Central memory CD8-positive, alpha-beta T cell (primary cell): ENCODE results near the gene ATP6V0E2.

ENCODE experiments used
- ATAC-seq: fragments of 150-1000 bp; cut with Tn5 transposase; replicated peaks from 2 replicates; pipeline ENCODE4 v1.10.0; 2022; ENCODE audit warnings: mild to moderate bottlenecking, moderate FRiP score, moderate number of reproducible peaks; ENCODE audit not compliant: poor library complexity, severe bottlenecking; ENCODE audit errors: extremely low read depth
- DNase-seq, 2 donors: peaks; one replicate each; pipeline ENCODE4 v3.0.0; 2021; ENCODE audit warnings: low spot score in 2 of 2
- H3K27ac Mint-ChIP-seq: one replicate; pipeline ENCODE4 v1.8.0; 2022; ENCODE audit warnings: low read depth, mild to moderate bottlenecking, moderate library complexity, mixed read lengths
- H3K27me3 Mint-ChIP-seq: one replicate; pipeline ENCODE4 v1.8.0; 2022; ENCODE audit warnings: mixed read lengths
- H3K36me3 Mint-ChIP-seq: one replicate; pipeline ENCODE4 v1.8.0; 2022; ENCODE audit warnings: mild to moderate bottlenecking, moderate library complexity, mixed read lengths; ENCODE audit not compliant: insufficient read depth
- H3K4me1 Mint-ChIP-seq: one replicate; pipeline ENCODE4 v1.8.0; 2022; ENCODE audit warnings: mixed read lengths
- H3K4me3 Mint-ChIP-seq: one replicate; pipeline ENCODE4 v1.8.0; 2022; ENCODE audit warnings: mild to moderate bottlenecking, moderate library complexity, mixed read lengths
- H3K9me3 Mint-ChIP-seq: one replicate; pipeline ENCODE4 v1.8.0; 2022; ENCODE audit warnings: mixed read lengths

Gene ATP6V0E2

DNA sequence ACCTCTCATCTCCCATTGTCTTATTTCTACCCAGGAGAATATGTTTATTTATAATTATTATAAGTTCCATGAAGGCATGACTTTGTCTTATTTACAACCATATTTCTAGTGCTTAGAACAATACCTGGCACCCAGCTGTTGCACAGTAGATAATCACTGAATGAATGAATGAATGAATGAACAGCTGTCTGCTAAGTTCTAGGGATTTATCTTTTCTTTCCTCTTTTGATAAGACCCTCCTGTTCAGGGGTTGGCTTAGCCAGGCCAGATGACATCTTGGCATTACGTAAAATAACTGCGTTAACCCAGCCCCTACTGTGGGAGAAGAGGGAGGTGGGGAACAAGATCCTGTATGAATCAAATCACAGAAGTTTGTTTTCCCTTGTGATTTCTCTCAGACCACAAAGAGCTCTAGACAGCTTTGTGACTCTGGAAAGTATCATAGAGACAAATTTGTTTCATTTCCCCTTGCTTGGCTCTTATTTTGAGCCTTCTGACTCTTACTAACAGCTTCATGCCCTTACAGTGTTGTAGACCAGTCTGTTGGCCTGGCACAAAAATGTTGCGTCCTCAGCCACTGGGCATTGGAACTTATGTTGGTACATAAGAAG lies 27.2 kb upstream of the ATP6V0E2 start:
- H3K9me3 Mint-ChIP-seq = no peaks in the 10 kb centered on the region
- DNase-seq (no peak), ATAC-seq (no peak)
- H3K4me1 Mint-ChIP-seq = peaks cover 26% of the 10 kb centered on the region
- no peaks in the 10 kb centered on the region for H3K27me3 Mint-ChIP-seq
- H3K4me3 Mint-ChIP-seq = no peak overlapping the region
- peaks cover 12% of the 10 kb centered on the region for H3K36me3 Mint-ChIP-seq
- no peak overlapping the region for H3K27ac Mint-ChIP-seq

DNA sequence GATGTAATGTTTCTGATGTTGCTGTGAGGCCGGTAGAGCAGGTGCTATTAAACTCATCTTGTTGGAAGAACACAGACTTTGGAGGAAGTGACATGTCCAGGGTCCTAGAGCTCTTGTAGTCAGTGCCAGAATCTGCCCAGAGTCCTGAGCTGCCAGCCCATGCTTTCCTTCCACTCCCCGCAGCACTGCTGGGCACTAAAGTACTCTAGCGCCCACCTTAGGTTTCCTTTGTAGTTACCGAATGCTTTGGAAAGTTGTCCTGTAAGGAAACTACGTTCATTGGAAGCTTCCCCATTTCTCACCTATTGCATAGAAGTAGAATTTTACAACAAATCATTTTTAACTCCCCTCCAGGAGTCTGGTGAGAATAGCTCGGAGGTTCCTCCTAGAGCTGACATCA lies 24.6 kb upstream of the ATP6V0E2 start:
- ATAC-seq = no peak

DNA sequence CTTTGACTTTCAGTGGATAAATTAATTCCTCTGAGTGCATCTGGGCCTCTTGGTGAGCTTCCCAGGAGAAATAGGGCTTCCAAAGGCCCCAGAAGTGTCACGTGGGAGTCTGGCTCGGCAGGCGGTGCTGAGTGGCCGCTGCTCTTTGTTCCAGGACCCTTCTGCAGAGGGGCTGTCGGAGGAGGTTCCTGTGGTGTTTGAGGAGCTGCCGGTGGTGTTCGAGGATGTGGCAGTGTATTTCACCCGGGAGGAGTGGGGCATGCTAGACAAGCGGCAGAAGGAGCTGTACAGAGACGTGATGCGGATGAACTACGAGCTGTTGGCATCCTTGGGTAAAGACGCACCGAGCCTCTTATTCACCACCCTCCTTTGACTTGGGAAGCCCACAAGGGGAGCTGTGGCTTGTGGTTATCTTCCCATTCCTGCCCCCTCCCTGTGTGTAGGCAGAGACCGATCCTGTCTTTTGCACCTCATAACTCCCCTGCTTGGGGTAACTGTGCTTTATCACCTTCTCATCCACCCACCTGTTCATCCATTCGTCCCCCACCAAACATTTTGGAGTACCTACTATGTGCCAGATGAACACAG lies 23.7 kb upstream of the ATP6V0E2 start:
- H3K4me1 Mint-ChIP-seq = peaks cover 18% of the 10 kb centered on the region
- no peaks in the 10 kb centered on the region for H3K27me3 Mint-ChIP-seq
- no peak overlapping the region for H3K27ac Mint-ChIP-seq
- H3K9me3 Mint-ChIP-seq = no peaks in the 10 kb centered on the region
- DNase-seq (no peak), ATAC-seq (no peak)
- H3K36me3 Mint-ChIP-seq = peaks cover 22% of the 10 kb centered on the region
- H3K4me3 Mint-ChIP-seq = no peak overlapping the region

More for the DNA sequence above, 24.6 kb upstream of the ATP6V0E2 start:
- DNase-seq = no peak
- Mint-ChIP-seq H3K9me3 (no peaks in the 10 kb centered on the region), H3K4me3 (no peak overlapping the region), H3K4me1 (peaks cover 20% of the 10 kb centered on the region), H3K27me3 (no peaks in the 10 kb centered on the region), H3K27ac (no peak overlapping the region), H3K36me3 (peaks cover 19% of the 10 kb centered on the region)

DNA sequence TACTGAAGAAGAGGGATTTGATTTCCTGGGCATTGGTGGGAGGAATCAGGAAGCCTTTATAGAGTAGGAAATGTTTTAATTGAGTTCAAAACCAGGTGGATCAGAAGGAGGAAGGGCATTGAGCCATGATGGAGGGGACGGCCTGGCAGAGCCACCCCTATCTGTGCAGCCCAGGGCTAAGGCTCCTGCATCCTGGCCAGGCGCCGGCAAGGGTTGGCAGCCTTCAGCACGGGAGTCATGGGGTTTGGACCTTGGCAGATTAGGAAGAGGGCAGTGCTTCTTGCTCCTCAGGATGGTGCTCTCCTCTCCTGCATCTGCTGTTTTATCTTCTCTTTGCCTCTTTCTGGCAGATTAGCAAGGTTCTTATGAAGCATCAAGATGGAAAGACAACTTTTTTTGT lies 23.1 kb upstream of the ATP6V0E2 start:
- ATAC-seq (no peak), DNase-seq (no peak)
- H3K4me1 Mint-ChIP-seq = peaks cover 20% of the 10 kb centered on the region
- H3K27ac Mint-ChIP-seq = no peak overlapping the region
- no peaks in the 10 kb centered on the region for H3K27me3 Mint-ChIP-seq
- no peaks in the 10 kb centered on the region for H3K9me3 Mint-ChIP-seq
- peaks cover 20% of the 10 kb centered on the region for H3K36me3 Mint-ChIP-seq
- H3K4me3 Mint-ChIP-seq = no peak overlapping the region

DNA sequence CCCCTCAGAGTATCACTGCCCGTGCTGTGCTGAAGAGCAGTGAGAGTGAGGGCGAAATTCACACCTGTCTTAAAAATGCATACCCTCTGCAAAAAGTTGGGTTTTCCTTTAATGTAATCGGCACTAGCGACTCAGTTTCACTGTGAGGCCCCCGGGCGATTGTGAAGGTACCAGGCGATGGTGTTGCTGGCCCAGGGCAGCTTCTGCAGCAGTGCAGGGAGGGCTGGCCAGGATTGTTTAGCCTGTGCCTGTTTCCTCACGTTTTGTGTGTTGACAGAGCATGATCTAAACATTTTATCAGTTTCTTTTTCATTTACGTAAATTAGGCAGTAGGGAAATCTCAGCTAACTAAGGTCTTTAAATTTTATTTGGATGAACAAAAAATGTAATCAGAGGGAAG lies 22.3 kb upstream of the ATP6V0E2 start:
- H3K9me3 Mint-ChIP-seq = no peaks in the 10 kb centered on the region
- no peak for ATAC-seq

DNA sequence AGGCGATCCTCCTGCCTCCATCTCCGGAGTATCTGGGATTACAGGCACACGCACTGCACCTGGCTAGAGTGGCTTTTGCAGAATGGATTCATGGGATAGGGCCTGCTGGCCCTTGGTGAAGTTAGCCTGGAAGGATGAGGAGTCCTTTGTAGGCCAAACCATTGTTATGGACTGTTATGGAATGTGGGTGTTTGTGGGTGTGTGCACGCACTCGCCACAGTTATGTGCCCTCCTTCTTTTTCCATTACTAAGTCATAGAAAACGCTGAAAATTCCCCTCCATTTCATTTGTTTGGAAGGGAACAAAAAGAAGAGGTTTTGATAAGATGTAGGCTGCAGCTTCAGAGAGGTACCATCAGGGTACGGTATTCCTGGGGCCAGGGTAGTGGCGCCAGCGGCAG lies 20.6 kb upstream of the ATP6V0E2 start:
- H3K4me1 Mint-ChIP-seq = peaks cover 26% of the 10 kb centered on the region
- no peak overlapping the region for H3K4me3 Mint-ChIP-seq
- H3K27ac Mint-ChIP-seq = no peak overlapping the region
- ATAC-seq = no peak
- H3K27me3 Mint-ChIP-seq = no peaks in the 10 kb centered on the region
- DNase-seq = no peak
- H3K36me3 Mint-ChIP-seq = peaks cover 16% of the 10 kb centered on the region
- no peaks in the 10 kb centered on the region for H3K9me3 Mint-ChIP-seq

More for the DNA sequence above, 22.3 kb upstream of the ATP6V0E2 start:
- no peak for DNase-seq
- no peaks in the 10 kb centered on the region for H3K27me3 Mint-ChIP-seq
- peaks cover 22% of the 10 kb centered on the region for H3K4me1 Mint-ChIP-seq
- peaks cover 18% of the 10 kb centered on the region for H3K36me3 Mint-ChIP-seq
- no peak overlapping the region for H3K4me3 Mint-ChIP-seq
- no peak overlapping the region for H3K27ac Mint-ChIP-seq

DNA sequence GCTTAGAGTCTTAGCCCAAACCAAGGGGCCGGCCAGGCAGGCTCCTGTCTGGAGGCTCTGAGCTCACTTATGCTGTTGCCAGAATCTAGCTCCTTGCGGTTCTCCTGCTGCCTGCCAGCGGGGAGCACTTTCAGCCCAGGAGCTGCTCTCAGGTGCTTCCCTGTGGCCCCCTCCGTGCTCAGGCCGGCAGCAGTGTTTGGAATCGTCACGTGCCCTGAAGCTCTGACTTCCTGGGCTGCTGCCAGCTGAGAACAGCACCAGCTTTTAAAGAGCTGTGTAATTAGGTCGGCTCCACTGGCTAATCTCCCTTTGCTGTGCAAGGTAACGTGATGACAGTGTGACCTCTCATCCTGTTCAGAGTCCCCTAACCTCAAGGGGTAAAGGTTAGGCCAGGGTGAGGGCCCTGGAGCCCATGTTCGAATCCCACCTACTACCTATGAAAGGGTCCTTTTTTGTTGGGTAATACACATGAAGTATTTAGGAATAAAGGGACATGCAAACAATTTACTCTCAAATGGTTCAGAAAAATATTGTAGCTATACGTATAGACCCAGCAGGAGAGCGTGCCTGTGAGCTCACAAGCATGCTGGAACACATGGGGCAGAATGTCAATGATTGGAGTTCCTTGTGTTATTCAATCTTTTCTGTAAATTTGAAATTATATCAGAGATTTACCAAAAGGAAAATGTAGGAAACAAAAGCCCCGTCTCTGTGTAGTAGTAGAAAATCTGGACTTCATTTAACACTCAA lies 19.0 kb upstream of the ATP6V0E2 start:
- DNase-seq (no peak), ATAC-seq (no peak)
- peaks cover 26% of the 10 kb centered on the region for H3K4me1 Mint-ChIP-seq
- peaks cover 15% of the 10 kb centered on the region for H3K36me3 Mint-ChIP-seq
- no peaks in the 10 kb centered on the region for H3K9me3 Mint-ChIP-seq
- no peak overlapping the region for H3K4me3 Mint-ChIP-seq
- H3K27ac Mint-ChIP-seq = no peak overlapping the region
- H3K27me3 Mint-ChIP-seq = no peaks in the 10 kb centered on the region

DNA sequence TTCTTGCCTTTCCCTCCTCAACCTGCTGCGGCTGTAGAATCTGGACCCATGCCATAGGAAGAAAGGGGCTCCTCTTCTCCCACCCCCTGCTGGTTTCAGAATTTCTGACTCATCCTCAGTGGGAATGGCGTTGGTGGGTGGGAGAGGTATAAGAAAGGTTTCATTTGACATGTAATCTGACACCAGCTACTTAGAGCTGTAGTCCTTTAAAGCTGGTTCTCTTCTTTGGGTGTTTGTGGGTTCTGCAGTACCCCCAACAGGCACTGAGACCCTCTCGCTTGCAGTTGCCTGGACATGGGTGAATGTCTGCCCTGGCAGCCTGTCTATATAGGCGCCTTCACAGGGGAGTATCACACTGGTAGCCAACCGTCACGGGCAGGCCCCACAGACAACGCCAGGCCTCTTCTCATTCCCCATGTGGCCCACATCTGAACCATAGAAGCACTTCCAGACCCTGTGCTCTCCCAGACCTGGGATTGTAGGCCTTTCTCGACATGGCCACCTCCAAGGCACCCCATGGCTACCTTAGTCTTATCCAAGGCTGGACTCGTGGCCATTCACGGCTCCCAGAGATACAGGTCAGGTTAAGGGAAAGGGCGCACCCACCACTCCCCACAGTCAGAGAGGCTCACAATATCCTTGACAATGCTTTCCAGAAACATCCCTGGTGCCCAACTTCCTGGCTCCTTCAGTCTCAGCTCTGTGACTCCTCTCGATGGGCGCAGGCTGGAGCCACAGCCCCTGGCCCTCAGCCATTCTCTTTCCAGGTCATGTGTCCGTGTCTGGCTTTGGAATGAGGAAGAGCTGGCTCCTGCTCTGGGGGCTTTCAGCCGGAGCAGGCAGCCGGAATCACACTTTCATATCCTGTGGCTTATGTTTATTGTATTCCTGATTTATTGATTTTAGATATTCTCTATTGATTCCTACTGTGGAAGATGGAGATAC lies 18.1 kb upstream of the ATP6V0E2 start:
- H3K4me3 Mint-ChIP-seq = no peak overlapping the region
- no peak for DNase-seq
- ATAC-seq = no peak
- peaks cover 19% of the 10 kb centered on the region for H3K4me1 Mint-ChIP-seq
- H3K27me3 Mint-ChIP-seq = no peaks in the 10 kb centered on the region
- H3K36me3 Mint-ChIP-seq = peaks cover 16% of the 10 kb centered on the region
- no peaks in the 10 kb centered on the region for H3K9me3 Mint-ChIP-seq
- H3K27ac Mint-ChIP-seq = no peak overlapping the region

DNA sequence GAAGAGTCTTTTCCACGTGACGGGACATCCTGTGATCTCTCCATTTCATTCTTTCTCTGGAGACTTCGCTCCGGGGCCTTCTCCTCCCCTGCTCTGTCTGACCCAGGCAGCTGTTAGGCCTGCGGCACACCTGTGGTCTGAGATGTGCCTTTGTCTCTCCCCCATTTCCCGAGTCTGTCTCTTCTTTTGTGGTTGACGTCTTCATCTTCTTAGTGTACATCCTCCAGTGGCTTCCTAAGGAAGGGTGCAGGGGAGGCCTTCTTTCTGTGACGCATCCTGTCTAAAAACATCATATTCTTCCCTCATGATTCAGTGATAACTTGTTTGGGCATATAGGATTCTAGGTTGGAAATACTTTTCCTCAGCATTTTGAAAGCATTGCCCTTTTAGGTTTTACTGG lies 17.2 kb upstream of the ATP6V0E2 start:
- ATAC-seq (no peak), DNase-seq (no peak)
- Mint-ChIP-seq H3K4me3 (peak overlapping the region; percentile 1), H3K4me1 (peaks cover 19% of the 10 kb centered on the region), H3K27me3 (no peaks in the 10 kb centered on the region), H3K27ac (peak overlapping the region; percentile 78), H3K36me3 (peaks cover 14% of the 10 kb centered on the region), H3K9me3 (no peaks in the 10 kb centered on the region)

DNA sequence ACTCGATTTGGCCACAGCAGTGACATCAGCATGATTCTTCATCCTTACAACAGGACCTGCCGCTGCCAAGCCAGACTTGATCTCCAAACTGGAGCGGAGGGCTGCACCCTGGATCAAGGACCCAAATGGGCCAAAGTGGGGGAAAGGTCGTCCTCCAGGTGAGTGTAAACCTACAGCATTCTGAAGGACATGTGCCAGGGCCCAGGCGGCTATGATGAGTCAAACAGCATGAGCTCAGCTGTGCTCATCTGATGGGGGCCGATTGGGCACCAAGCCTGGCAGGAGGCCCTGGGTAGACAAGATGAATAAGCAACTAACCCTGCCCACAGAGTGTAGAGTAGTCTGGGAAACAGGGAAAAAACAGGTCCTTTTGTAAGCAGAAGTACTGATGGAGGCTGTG lies 14.4 kb upstream of the ATP6V0E2 start:
- Mint-ChIP-seq H3K27ac (no peak overlapping the region), H3K4me3 (no peak overlapping the region), H3K36me3 (peaks cover 5% of the 10 kb centered on the region), H3K4me1 (peaks cover 25% of the 10 kb centered on the region), H3K27me3 (no peaks in the 10 kb centered on the region), H3K9me3 (no peaks in the 10 kb centered on the region)
- no peak for ATAC-seq
- no peak for DNase-seq

DNA sequence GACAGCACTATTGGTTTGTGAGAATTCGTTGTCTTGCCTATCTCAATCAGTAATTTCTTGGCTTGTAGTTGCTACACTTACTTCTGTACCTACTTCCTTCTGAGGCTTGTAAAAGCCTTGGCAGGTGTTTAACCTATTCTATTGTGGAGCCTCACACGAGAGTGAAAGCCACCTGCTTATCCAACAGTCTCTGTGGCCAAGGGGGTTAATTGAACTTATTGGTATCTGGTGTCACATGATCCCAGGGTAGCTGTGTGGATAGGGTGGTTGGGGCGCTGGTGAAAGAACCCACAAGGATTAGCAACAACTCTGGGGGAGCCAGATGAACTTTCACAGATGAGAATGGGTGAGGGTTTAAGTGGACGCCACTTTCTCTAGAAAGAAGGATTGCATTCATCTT lies 13.9 kb upstream of the ATP6V0E2 start:
- Mint-ChIP-seq H3K27ac (no peak overlapping the region), H3K4me1 (peaks cover 28% of the 10 kb centered on the region), H3K4me3 (no peak overlapping the region), H3K9me3 (no peaks in the 10 kb centered on the region), H3K27me3 (no peaks in the 10 kb centered on the region), H3K36me3 (peaks cover 4% of the 10 kb centered on the region)
- DNase-seq (no peak), ATAC-seq (no peak)
